AG09309 (cell line): ENCODE results near the gene GOLGB1.

ENCODE experiments used
- DNase-seq: peaks from one replicate; pipeline ENCODE4 v3.0.0-alpha.2; 2010; ENCODE audit warnings: low read depth
- H3K4me3 ChIP-seq: 2 replicates; pipeline ENCODE4 v1.5.1; 2011; ENCODE audit warnings: mild to moderate bottlenecking, low read depth, low read length, moderate library complexity; ENCODE audit not compliant: control insufficient read depth
- CTCF ChIP-seq: IDR thresholded peaks from 2 replicates; pipeline ENCODE4 v1.5.1; 2011; ENCODE audit warnings: mild to moderate bottlenecking, low read depth, low read length, inconsistent platforms; ENCODE audit not compliant: insufficient read depth, control insufficient read depth; ENCODE audit errors: missing control alignments

Gene GOLGB1

GRCh38 chr3:121740896-121741295, 8.6 kb downstream of the GOLGB1 start:
- no peak overlapping the region for H3K4me3 ChIP-seq
- no peak for TF ChIP-seq CTCF
- no peak for DNase-seq

GRCh38 chr3:121739902-121740301, 9.6 kb downstream of the GOLGB1 start:
- H3K4me3 ChIP-seq = no peak overlapping the region
- TF ChIP-seq CTCF = no peak
- no peak for DNase-seq

GRCh38 chr3:121737644-121738043, 11.9 kb downstream of the GOLGB1 start:
- DNase-seq = no peak
- no peak for TF ChIP-seq CTCF
- no peak overlapping the region for H3K4me3 ChIP-seq

- no peak for TF ChIP-seq CTCF
- no peak overlapping the region for H3K4me3 ChIP-seq
- DNase-seq = no peak
Observed at GRCh38 chr3:121736112-121736511, 13.4 kb downstream of the GOLGB1 start.

GRCh38 chr3:121735047-121735696, 14.4 kb downstream of the GOLGB1 start:
- DNase-seq = no peak
- no peak for TF ChIP-seq CTCF
- H3K4me3 ChIP-seq = no peak overlapping the region

- no peak overlapping the region for H3K4me3 ChIP-seq
- TF ChIP-seq CTCF = no peak
- no peak for DNase-seq
Observed at GRCh38 chr3:121730940-121731687, 18.4 kb downstream of the GOLGB1 start.
